HEK293 (cell line): Measurements from ENCODE around the gene BHMT2.
A peak's percentile ranks its signal among the peaks of the same experiment; 100 is the strongest.

ENCODE experiments used
- CTCF ChIA-PET: fragments of 350-600 bp; formaldehyde crosslinking; extraction: SDS; loops from one replicate; lab custom pipeline; 2021; ENCODE audit warnings: antibody characterized with exemption; lab: Yijun Ruan, JAX
- POLR2A ChIA-PET: fragments of 300-600 bp; formaldehyde crosslinking; extraction: SDS; loops from one replicate; lab custom pipeline; 2020; ENCODE audit warnings: antibody characterized with exemption, inconsistent platforms; lab: Yijun Ruan, JAX
- H3K27ac ChIP-seq: fragments of 200-500 bp; sonication (Bioruptor generic); 2 replicates; pipeline ENCODE4 v1.5.1; 2014; ENCODE audit warnings: low read depth, low read length, control low read depth, inconsistent platforms; ENCODE audit errors: extremely low read depth
- H3K36me3 ChIP-seq, 2 experiments: fragments of 200-500 bp in 1 of 2; sonication (Bioruptor generic) in 1 of 2; 1 replicate in 1 of 2; 2 replicates in 1 of 2; pipeline ENCODE4 v1.5.1; 2014 to 2017; ENCODE audit warnings: inconsistent platforms in 2 of 2, low read length in 2 of 2; ENCODE audit not compliant: control insufficient read depth in 2 of 2, insufficient read depth in 1 of 2
- H3K4me1 ChIP-seq: fragments of 200-500 bp; sonication (Bioruptor generic); 2 replicates; pipeline ENCODE4 v1.5.1; 2014; ENCODE audit warnings: mild to moderate bottlenecking, low read length, inconsistent platforms; ENCODE audit not compliant: control insufficient read depth, insufficient read depth
- H3K4me3 ChIP-seq: 2 replicates; pipeline ENCODE4 v1.5.1; 2011; ENCODE audit warnings: low read depth, mild to moderate bottlenecking, control low read depth, low read length, moderate library complexity
- H3K9me3 ChIP-seq: fragments of 200-500 bp; sonication (Bioruptor generic); 2 replicates; pipeline ENCODE4 v1.5.1; 2014; ENCODE audit warnings: low read depth, low read length, inconsistent platforms; ENCODE audit not compliant: control insufficient read depth, insufficient read depth
- EGR2 ChIP-seq: fragments of 450-650 bp; formaldehyde crosslinking; IDR thresholded peaks from 2 replicates; pipeline ENCODE4 v1.5.1; 2016; ENCODE audit warnings: low read depth, missing biosample characterization, missing genetic modification characterization
- KLF17 ChIP-seq: fragments of 450-650 bp; formaldehyde crosslinking; IDR thresholded peaks from 2 replicates; pipeline ENCODE4 v1.5.1; 2016; ENCODE audit warnings: missing biosample characterization, missing genetic modification characterization
- PATZ1 ChIP-seq: fragments of 450-650 bp; formaldehyde crosslinking; IDR thresholded peaks from 2 replicates; pipeline ENCODE4 v1.5.1; 2016; ENCODE audit warnings: missing biosample characterization, missing genetic modification characterization
- YY2 ChIP-seq: fragments of 450-650 bp; formaldehyde crosslinking; IDR thresholded peaks from 2 replicates; pipeline ENCODE4 v1.5.1; 2016; ENCODE audit warnings: missing biosample characterization, missing genetic modification characterization
- ZBTB17 ChIP-seq: fragments of 450-650 bp; formaldehyde crosslinking; IDR thresholded peaks from 2 replicates; pipeline ENCODE4 v1.5.1; 2016; ENCODE audit warnings: missing biosample characterization, missing genetic modification characterization
- ZBTB49 ChIP-seq: fragments of 450-650 bp; formaldehyde crosslinking; IDR thresholded peaks from 2 replicates; pipeline ENCODE4 v1.5.1; 2016; ENCODE audit warnings: missing biosample characterization, missing genetic modification characterization, low read depth
- ZBTB7A ChIP-seq: fragments of 450-650 bp; formaldehyde crosslinking; IDR thresholded peaks from 2 replicates; pipeline ENCODE4 v1.5.1; 2016; ENCODE audit warnings: low read depth, missing biosample characterization, missing genetic modification characterization
- ZFP69B ChIP-seq: fragments of 450-650 bp; formaldehyde crosslinking; IDR thresholded peaks from 2 replicates; pipeline ENCODE4 v1.5.1; 2016; ENCODE audit warnings: missing biosample characterization, missing genetic modification characterization
- ZNF121 ChIP-seq: fragments of 450-650 bp; formaldehyde crosslinking; IDR thresholded peaks from 2 replicates; pipeline ENCODE4 v1.5.1; 2016; ENCODE audit warnings: missing biosample characterization, missing genetic modification characterization
- ZNF146 ChIP-seq: fragments of 450-650 bp; formaldehyde crosslinking; IDR thresholded peaks from 2 replicates; pipeline ENCODE4 v1.5.1; 2016; ENCODE audit warnings: missing biosample characterization, missing genetic modification characterization
- ZNF169 ChIP-seq: fragments of 450-650 bp; formaldehyde crosslinking; IDR thresholded peaks from 2 replicates; pipeline ENCODE4 v1.5.1; 2016; ENCODE audit warnings: missing biosample characterization, missing genetic modification characterization
- ZNF175 ChIP-seq: fragments of 450-650 bp; formaldehyde crosslinking; IDR thresholded peaks from 2 replicates; pipeline ENCODE4 v1.5.1; 2016; ENCODE audit warnings: missing biosample characterization, missing genetic modification characterization
- ZNF341 ChIP-seq: fragments of 450-650 bp; formaldehyde crosslinking; IDR thresholded peaks from 2 replicates; pipeline ENCODE4; 2016; ENCODE audit warnings: low read depth, missing biosample characterization, missing genetic modification characterization
- ZNF473 ChIP-seq: fragments of 450-650 bp; formaldehyde crosslinking; IDR thresholded peaks from 2 replicates; pipeline ENCODE4 v1.5.1; 2017; ENCODE audit warnings: missing biosample characterization, missing genetic modification characterization
- ZNF48 ChIP-seq: fragments of 450-650 bp; formaldehyde crosslinking; IDR thresholded peaks from 2 replicates; pipeline ENCODE4 v1.5.1; 2016; ENCODE audit warnings: missing biosample characterization, missing genetic modification characterization
- ZNF501 ChIP-seq: fragments of 450-650 bp; formaldehyde crosslinking; IDR thresholded peaks from 2 replicates; pipeline ENCODE4 v1.5.1; 2016; ENCODE audit warnings: missing biosample characterization, missing genetic modification characterization
- ZNF521 ChIP-seq: fragments of 450-650 bp; formaldehyde crosslinking; IDR thresholded peaks from 2 replicates; pipeline ENCODE4 v1.5.1; 2017; ENCODE audit warnings: missing biosample characterization, mild to moderate bottlenecking, missing genetic modification characterization
- ZNF544 ChIP-seq: fragments of 450-650 bp; formaldehyde crosslinking; IDR thresholded peaks from 2 replicates; pipeline ENCODE4 v1.5.0; 2017; ENCODE audit warnings: missing biosample characterization, missing genetic modification characterization
- ZNF549 ChIP-seq: fragments of 450-650 bp; IDR thresholded peaks from 2 replicates; pipeline ENCODE4 v1.5.1; 2018; ENCODE audit warnings: missing biosample characterization, missing genetic modification characterization, mild to moderate bottlenecking, inconsistent platforms, moderate library complexity
- ZNF555 ChIP-seq: fragments of 450-650 bp; formaldehyde crosslinking; conservative IDR thresholded peaks from 2 replicates; pipeline ENCODE4 v1.5.1; 2017; ENCODE audit warnings: missing biosample characterization, mild to moderate bottlenecking, missing genetic modification characterization, inconsistent platforms
- ZNF571 ChIP-seq: fragments of 450-650 bp; formaldehyde crosslinking; IDR thresholded peaks from 2 replicates; pipeline ENCODE4 v1.5.0; 2017; ENCODE audit warnings: missing biosample characterization, missing genetic modification characterization
- ZNF610 ChIP-seq: fragments of 450-650 bp; formaldehyde crosslinking; IDR thresholded peaks from 2 replicates; pipeline ENCODE4 v1.5.1; 2016; ENCODE audit warnings: missing biosample characterization, missing genetic modification characterization, borderline replicate concordance
- ZNF624 ChIP-seq: fragments of 450-650 bp; formaldehyde crosslinking; IDR thresholded peaks from 2 replicates; pipeline ENCODE4 v1.5.1; 2017; ENCODE audit warnings: missing biosample characterization, missing genetic modification characterization
- ZNF660 ChIP-seq: fragments of 450-650 bp; IDR thresholded peaks from 2 replicates; pipeline ENCODE4 v1.5.1; 2018; ENCODE audit warnings: missing biosample characterization, mild to moderate bottlenecking, missing genetic modification characterization
- ZNF664 ChIP-seq: fragments of 450-650 bp; formaldehyde crosslinking; IDR thresholded peaks from 2 replicates; pipeline ENCODE4 v1.5.1; 2016; ENCODE audit warnings: missing biosample characterization, missing genetic modification characterization
- ZNF76 ChIP-seq: fragments of 450-650 bp; formaldehyde crosslinking; IDR thresholded peaks from 2 replicates; pipeline ENCODE4; 2016; ENCODE audit warnings: low read depth, missing biosample characterization, missing genetic modification characterization, borderline replicate concordance
- ZNF830 ChIP-seq: fragments of 450-650 bp; IDR thresholded peaks from 2 replicates; pipeline ENCODE4 v1.5.0; 2018; ENCODE audit warnings: missing biosample characterization, missing genetic modification characterization, low read depth, mild to moderate bottlenecking, moderate library complexity
- ZNF837 ChIP-seq: fragments of 450-650 bp; formaldehyde crosslinking; IDR thresholded peaks from 2 replicates; pipeline ENCODE4 v1.5.1; 2016; ENCODE audit warnings: missing biosample characterization, missing genetic modification characterization
- ZSCAN30 ChIP-seq: fragments of 450-650 bp; IDR thresholded peaks from 2 replicates; pipeline ENCODE4 v1.5.1; 2018; ENCODE audit warnings: missing biosample characterization, mild to moderate bottlenecking, missing genetic modification characterization, moderate library complexity

Gene BHMT2

GRCh38 chr5:79133657-79134451, 64.3 kb downstream of the BHMT2 start (continued):
- TF ChIP-seq ZNF341 (tag by site-specific recombination) (no peak; the same call in 1 of the 2 replicates), ZBTB49 (tag by site-specific recombination) (no peak), ZNF473 (tag by site-specific recombination) (no peak), ZNF521 (tag by site-specific recombination) (no peak), ZNF660 (peak; percentile 29; the same call in 1 of the 2 replicates), ZBTB17 (tag by site-specific recombination) (peak; percentile 69), ZNF830 (tag by site-specific recombination) (no peak), EGR2 (tag by site-specific recombination) (0 out of 2 replicates have a peak, but pooled peaks have one; percentile 13), ZNF146 (tag by site-specific recombination) (no peak), ZNF169 (no peak), ZNF664 (tag by site-specific recombination) (no peak), KLF17 (tag by site-specific recombination) (peak; percentile 51; the same call in 1 of the 2 replicates), ZNF555 (tag by site-specific recombination) (no peak), ZNF549 (no peak), ZNF544 (tag by site-specific recombination) (no peak), ZNF121 (tag by site-specific recombination) (no peak), PATZ1 (tag by site-specific recombination) (peak; percentile 76), ZFP69B (tag by site-specific recombination) (peak; percentile 42; the same call in 1 of the 2 replicates), ZNF48 (tag by site-specific recombination) (no peak), ZNF76 (tag by site-specific recombination) (no peak), ZBTB7A (tag by site-specific recombination) (no peak)

GRCh38 chr5:79135790-79136553, 66.4 kb downstream of the BHMT2 start:
- ChIA-PET CTCF (interaction anchor here (0.8 to 6.6 kb wide), 4 partner anchors 115 to 947 kb away, joined by 3 to 303 read pairs (median 48); no protein-coding TSS in a partner anchor), POLR2A (no interaction called here)
- Histone ChIP-seq H3K36me3 (no peaks in the 10 kb centered on the region), H3K4me3 (no peak overlapping the region), H3K9me3 (no peaks in the 10 kb centered on the region), H3K4me1 (no peaks in the 10 kb centered on the region), H3K27ac (no peak overlapping the region)
- TF ChIP-seq ZNF146 (tag by site-specific recombination), result no peak
- no peak for TF ChIP-seq YY2 (tag by site-specific recombination)
- no peak for TF ChIP-seq ZSCAN30 (tag by site-specific recombination)
- TF ChIP-seq ZNF501 (tag by site-specific recombination), result no peak
- no peak for TF ChIP-seq ZNF175 (tag by site-specific recombination)
- TF ChIP-seq ZNF610 (tag by site-specific recombination), result no peak
- TF ChIP-seq ZNF837 (tag by site-specific recombination), result no peak
- TF ChIP-seq ZNF571, result no peak
- no peak for TF ChIP-seq ZNF624 (tag by site-specific recombination)
